ENCODE measurements around the gene SEMA4B.

SEMA4B gene

GRCh38 chr15:90262426-90262825 is 61.3 kb downstream of the SEMA4B start:
- no peak for TF ChIP-seq CTCF (IDR thresholded peaks at IDR 0.05; ENCODE audit: low read length, missing control alignments)
- no peak overlapping the region for H3K4me3 ChIP-seq (replicated peaks; ENCODE audit: low read depth, low read length)
- DNase-seq (ENCODE audit: low read depth): no peak

GRCh38 chr15:90264671-90265070 is 63.5 kb downstream of the SEMA4B start:
- TF ChIP-seq CTCF (IDR thresholded peaks at IDR 0.05; ENCODE audit: low read length, missing control alignments): no peak
- H3K4me3 ChIP-seq (replicated peaks; ENCODE audit: low read depth, low read length): peak overlapping the region; percentile 95
- no peak for DNase-seq (ENCODE audit: low read depth)

- H3K4me3 ChIP-seq (replicated peaks; ENCODE audit: low read depth, low read length): peak within 1 kb of the TSS; percentile 95
- TF ChIP-seq CTCF (IDR thresholded peaks at IDR 0.05; ENCODE audit: low read length, missing control alignments): no peak
- peak; percentile 90 for DNase-seq (ENCODE audit: low read depth)
These were observed 64.3 kb downstream of the SEMA4B start, which contains the start of gene NGRN for GRCh38 chr15:90265271-90266060. Gene NGRN (plus strand): TSS chr15:90265672. CDS start chr15:90265713, 41 bp downstream.

DNA sequence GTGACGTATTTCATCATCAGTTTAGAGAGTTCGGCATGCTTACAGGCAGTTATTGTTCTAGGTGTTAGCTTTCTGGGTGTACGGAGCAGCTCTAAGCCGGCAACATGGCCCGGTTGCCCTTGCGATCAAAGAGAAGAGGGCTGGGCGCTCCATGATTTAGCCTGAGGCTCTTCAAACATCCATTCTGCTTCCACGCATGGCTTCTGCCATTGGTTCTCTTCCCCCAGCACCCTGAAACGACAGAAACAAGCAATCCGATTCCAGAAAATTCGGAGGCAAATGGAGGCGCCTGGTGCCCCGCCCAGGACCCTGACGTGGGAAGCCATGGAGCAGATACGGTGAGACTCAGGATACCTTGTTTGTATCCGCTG is 64.9 kb downstream of the SEMA4B start:
- H3K4me3 ChIP-seq (replicated peaks; ENCODE audit: low read depth, low read length): peak overlapping the region; percentile 95
- DNase-seq (ENCODE audit: low read depth): peak; percentile 29
- TF ChIP-seq CTCF (IDR thresholded peaks at IDR 0.05; ENCODE audit: low read length, missing control alignments): no peak

- TF ChIP-seq CTCF (IDR thresholded peaks at IDR 0.05; ENCODE audit: low read length, missing control alignments): no peak
- DNase-seq (ENCODE audit: low read depth): peak; percentile 26
- H3K4me3 ChIP-seq (replicated peaks; ENCODE audit: low read depth, low read length): peak overlapping the region; percentile 95
These were observed 65.4 kb downstream of the SEMA4B start for GRCh38 chr15:90266485-90266884.

DNA sequence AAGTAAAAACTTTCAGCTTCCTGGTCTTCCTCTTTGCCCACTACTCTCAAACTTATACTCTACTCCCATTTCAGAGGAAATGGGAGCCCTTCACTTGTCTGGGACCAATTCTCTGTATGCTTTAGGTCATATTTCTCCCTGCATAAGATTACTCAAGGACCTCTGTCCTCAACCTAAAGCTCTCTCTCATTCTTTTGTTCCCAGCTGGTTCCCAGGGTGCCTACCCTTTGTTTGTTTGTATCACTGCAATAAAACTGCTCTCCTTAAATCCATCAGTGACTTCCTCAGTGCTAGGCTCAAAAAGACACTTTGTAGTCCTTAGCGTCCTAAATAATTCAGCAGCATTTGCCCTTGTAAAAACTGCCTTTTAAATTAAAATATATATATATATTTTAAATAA is 67.3 kb downstream of the SEMA4B start:
- H3K4me3 ChIP-seq (replicated peaks; ENCODE audit: low read depth, low read length): no peak overlapping the region
- TF ChIP-seq CTCF (IDR thresholded peaks at IDR 0.05; ENCODE audit: low read length, missing control alignments): no peak
- no peak for DNase-seq (ENCODE audit: low read depth)
